ENCODE results near the gene PLCD4.

The PLCD4 gene

DNA sequence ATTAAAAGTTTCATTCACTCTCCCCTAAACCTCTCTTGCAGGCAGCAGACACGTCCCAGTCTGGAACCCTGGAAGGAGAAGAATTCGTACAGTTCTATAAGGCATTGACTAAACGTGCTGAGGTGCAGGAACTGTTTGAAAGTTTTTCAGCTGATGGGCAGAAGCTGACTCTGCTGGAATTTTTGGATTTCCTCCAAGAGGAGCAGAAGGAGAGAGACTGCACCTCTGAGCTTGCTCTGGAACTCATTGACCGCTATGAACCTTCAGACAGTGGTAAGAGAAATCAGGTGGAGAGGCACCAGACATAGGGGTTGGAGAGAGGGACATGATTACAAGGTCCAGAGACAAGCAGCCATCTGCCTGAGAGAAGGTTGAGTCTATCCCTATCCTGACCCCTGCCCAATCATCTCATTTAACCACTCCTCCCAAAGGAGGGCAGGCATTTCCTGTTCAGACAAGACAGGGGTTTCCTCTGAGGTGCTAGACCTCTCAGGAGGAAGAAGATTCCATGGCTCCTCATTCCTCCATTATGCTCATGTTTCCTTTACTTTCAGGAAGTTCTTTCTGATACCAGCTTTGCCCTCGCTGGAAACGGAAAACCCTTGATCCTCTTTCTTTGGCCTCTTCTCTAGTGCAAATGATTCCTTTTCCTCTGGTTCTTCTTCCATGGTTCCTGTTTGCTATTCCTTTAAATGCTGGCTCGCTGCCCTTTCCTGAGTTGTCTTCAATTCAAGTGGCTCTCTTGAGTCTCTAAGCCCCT is 15.1 kb downstream of the PLCD4 start:
- DNase-seq: no peak

DNA sequence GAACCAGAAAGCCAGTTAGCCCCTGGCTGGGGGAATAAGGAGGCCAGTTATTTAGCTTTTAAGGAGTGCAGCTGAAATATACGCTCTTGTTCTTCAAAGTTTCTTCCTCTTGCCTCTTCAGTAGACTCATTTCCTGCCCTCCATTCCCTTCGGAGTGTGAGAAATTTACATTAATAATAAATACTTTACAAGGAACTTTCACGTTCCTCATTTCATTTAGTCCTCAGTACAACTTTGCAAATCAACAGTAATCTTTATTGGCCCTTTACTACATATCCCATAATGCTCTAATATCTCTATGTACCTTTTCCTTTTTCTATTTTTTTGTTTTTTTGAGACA is 15.6 kb downstream of the PLCD4 start:
- DNase-seq: no peak

DNA sequence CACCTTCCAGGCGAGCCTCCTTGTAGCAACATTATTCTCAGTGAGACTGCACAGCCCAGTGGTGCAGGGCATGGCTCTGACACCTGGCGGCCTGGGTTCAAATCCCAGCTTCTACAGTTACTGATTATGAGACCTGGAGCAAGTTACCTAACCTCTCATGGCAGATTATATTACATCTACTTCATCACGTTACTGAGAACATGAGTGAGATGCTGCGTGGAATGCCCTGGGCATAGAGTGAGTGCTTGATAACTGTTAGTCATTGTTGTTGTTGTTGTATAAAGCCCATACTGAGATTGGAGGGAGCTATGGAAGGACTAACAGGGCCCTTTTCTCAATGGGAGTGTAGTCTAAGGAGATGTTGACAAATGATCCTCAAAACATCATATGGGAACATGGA is 18.7 kb downstream of the PLCD4 start:
- DNase-seq: no peak

DNA sequence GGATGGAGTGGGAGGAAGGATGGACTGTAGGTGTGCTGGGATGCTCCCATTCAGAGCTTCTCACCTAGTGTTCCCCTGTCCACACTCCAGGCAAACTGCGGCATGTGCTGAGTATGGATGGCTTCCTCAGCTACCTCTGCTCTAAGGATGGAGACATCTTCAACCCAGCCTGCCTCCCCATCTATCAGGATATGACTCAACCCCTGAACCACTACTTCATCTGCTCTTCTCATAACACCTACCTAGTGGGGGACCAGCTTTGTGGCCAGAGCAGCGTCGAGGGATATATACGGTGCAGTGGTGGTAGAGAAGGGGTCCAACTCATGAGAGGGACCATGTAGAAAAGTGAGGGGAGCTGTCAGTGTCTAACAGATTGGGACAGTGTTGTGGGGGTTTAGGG is 20.2 kb downstream of the PLCD4 start:
- no peak for DNase-seq

DNA sequence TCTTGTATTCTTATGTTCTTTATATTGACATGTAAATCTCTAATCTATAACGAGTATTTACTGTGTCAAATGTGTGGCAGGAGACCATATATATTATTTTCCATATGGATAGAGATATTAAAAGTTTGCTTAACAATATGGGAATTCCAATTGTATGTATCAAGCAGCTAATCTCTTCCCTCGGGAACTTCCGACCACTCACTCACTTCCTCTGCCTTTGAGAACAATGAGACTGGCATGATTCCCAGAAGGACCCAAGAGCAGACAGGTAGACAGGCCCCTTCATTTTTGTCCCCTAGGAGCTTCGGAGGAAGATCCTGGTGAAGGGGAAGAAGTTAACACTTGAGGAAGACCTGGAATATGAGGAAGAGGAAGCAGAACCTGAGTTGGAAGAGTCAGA is 24.1 kb downstream of the PLCD4 start:
- DNase-seq: no peak

DNA sequence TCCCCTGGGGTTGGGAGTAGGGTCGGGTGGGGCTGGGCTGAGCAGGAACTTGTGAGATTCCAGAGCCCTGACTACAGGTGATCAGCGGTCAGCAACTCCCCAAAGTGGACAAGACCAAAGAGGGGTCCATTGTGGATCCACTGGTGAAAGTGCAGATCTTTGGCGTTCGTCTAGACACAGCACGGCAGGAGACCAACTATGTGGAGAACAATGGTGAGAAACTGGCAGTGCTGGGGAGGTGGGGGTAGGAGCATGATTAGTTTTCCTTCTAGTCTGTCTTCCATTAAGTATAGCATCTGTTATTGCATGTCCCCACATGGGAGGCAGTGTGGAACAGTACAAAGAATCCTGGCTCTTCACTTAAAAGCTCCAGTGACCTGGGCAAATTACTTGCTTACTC is 28.0 kb downstream of the PLCD4 start:
- DNase-seq: no peak

DNA sequence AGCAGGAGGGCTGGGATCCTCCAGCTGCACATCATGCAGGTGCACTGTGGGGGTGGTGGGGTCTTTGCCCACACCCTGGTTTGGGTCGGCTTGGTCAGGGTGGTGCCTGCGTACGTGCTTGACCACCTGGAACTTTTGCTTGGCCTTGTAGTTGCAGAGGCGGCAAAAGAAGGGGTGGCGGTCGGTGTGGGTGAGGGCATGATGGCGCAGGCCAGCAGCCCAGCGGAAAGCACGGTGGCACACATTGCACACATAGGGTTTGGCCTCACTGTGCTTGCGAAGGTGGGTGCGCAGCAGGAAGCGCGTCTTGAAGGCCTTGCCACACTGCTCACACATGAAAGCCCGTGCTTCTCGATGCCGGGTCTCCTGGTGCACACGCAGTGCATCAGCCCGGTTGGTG is 30.7 kb downstream of the PLCD4 start:
- DNase-seq: no peak

DNA sequence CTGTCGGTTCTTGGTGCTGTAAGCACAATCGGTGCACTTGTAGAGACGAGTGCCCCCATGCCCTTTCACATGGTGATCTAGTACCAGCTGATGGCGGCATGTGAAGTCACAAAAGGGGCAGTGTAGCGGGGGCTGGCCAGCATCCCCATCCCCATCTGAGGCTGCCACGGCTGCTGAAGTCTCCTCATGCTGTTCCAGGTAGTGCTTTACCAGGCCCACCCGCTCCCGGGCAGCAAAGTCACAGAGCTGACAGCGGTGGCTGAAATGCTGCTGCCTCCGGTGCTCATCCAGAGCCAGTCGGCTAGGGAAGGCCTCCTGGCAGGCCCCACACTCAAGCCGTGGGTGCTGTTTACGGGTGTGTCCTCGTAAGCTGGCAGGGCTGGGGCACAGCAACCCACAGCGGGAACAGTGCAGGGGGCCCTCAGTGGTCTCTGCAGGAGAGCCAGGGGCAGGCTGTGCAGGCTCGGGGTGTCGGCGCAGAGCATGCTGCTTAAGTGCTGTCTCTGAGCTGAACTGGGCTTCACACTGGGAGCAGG is 34.5 kb downstream of the PLCD4 start:
- no peak for DNase-seq

DNA sequence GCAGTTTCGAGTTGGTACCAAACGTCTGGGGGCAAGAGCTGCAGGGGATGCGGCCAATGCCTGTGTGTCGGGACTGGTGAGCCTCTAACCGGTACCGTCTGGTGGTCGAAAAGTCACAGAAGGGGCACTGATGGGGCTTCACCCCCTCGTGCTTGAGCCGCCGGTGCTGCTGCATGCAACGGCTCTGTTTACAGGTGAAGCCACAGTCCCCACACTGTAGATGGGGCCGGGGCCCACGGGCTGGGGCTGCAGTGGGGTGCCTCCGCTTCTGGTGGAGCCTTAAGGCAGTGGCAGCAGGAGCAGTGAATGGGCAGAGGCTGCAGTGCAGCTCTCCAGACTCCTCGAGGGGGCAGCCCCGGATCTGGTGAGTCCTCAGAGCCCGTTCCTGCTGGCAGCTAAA is 35.1 kb downstream of the PLCD4 start:
- DNase-seq: no peak

DNA sequence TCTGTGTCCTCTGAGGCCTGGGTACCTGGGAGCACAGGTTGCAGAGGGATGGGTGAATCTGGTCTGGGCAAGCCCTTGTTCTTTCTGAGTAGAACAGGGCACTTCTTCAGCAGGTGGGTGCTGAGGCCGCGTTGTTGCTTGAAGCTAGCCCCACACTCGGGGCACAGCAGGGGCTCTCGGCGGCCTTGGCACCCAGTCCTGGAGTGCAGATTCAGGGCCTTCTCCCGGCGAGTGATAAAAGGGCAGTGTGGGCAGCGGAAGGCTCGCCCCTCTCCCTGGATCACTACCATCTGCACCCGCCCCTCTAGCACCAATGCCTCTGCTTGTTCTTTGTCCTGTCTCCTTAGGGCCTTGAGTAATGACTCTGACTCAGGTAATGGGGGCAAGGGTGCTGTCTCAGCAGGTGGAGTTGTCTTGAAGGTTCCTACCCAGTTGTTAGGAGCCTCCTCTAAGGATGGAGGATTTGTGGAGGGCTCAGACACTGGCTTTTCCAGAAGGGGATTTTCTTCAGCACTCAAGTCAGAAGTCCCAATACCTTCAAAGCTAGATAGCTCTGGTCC is 36.1 kb downstream of the PLCD4 start:
- no peak for DNase-seq

DNA sequence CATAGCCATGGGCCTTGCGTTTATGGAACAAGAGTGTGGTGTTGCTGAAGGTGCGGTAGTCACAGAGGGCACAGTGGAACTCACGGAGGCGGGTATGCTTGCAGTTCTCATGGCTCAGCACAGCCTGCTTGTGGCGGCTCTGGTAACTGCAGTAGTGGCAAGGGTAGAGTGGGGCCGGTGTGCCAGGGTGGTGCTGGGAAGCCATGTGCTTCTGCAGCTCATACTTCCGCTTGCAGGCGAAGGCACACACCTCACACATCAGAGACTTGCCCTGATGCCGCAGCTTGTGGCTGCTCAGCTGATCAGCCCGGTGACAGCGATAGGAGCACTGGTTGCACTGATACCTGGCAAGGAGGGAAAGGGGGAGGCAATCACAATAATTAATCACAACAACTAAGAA is 37.0 kb downstream of the PLCD4 start:
- no peak for DNase-seq

DNA sequence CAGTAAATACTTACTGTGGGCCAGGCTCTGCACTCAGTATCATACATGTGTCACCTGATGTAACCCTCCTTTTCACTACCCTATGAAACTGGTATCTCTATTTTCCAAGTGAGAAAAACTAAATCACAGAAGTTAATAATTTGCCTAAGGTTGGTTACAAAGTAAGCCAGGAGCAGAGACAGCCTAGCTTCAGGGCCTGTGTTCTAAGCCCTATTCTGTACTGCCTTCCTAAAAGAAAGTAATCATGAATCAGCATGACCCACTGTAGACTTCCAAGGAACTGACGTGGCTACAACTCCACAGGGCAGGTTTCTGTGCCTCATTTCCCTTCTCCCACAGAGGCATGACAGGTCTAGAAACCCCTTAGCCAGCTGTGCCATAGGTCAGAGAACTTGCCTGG is 37.4 kb downstream of the PLCD4 start:
- DNase-seq: no peak

DNA sequence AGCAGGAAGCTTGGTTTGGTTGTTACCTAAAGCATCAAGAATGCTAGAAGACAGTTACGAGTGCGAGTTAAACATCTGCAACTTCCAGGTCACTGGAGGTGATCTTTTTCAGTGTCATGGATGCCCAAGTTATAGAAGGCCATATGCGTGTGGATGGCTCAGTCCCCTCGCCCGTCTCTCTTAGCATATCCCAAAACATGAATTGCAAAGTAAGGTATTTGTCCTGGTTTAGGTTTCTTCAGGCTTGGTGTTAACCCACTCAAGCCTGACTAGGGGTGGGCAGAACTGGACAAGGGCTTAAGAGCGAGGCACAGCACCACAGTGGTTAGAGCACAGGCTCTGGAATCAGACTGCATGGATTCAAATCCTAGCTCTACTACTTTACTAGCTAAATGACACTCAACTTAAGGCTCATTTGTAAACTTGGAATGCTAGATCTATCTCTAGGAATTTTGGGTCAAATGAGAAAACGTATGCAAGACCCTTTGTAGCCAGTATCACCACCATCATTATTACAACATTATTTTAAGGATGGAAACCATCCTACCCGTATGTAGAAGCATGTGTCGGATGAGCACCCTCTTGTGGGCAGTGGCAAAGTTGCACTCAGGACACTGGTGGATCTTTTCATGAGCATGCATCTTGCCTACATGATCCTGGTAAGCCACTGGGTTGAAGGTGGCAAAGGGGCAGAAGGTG is 40.5 kb downstream of the PLCD4 start:
- DNase-seq: peak; percentile 19

DNA sequence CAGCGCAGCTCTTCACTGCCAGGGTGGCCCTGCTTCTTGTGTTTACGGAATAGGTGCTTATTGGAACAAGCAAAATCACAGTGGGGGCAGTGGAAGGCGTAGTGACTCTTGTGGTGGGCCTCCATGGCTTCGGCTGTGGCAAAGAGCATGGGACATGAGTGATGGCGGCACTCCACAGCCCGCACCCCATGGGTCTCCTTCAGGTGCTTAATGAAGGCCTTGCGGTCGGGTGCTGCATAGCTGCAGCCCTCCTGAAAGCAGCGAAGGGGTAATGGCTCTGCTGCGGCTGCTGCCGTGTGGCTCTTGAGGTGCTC is 41.0 kb downstream of the PLCD4 start:
- DNase-seq: no peak

DNA sequence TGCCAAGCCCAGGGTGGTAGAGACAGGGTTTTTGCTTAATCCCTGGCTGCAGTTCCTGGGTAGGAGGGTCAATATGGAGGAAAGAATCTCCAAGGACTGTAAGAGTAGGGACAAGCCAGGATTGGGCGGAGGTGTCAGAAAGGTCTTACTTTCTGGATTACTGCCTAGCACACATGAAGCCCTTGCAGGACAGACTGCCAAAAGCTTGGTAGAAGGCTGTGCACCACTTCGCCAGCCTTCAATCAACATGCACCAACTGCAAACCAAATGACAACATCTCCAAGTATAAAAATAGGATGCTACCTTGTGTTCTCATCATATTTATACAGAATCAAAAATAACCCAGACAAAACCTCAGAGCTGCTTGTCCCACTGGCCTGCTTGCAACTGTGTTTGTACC is 48.1 kb downstream of the PLCD4 start:
- DNase-seq: no peak

DNA sequence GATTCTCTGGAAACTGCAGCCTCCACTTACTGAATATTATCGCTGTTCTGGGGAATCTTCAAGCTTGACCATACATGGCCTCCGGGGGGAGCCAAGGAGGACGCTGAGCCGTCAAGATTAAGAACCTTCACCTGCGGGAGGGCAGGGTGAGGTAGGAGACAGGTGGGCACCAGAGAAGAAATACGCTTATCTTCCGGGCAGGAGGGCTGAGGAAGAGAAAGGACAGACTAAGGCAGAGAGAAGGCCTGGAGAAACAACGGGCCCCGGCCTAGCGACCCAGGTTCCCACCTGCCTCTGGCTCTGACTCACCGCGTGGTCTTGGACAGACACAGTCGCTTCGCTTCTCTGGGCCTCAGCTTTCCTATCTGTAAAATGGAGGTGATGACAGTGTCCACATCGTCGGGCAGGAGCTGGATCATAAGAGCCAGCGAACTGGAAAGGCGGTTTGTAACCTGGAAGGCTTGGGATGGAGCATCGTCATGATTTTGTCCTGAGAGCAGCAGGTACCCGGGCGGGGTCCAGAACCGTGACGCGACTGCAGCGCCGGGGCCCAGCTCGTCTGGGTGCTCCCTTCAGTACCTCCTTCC is 51.1 kb downstream of the PLCD4 start:
- DNase-seq: peak; percentile 20

DNA sequence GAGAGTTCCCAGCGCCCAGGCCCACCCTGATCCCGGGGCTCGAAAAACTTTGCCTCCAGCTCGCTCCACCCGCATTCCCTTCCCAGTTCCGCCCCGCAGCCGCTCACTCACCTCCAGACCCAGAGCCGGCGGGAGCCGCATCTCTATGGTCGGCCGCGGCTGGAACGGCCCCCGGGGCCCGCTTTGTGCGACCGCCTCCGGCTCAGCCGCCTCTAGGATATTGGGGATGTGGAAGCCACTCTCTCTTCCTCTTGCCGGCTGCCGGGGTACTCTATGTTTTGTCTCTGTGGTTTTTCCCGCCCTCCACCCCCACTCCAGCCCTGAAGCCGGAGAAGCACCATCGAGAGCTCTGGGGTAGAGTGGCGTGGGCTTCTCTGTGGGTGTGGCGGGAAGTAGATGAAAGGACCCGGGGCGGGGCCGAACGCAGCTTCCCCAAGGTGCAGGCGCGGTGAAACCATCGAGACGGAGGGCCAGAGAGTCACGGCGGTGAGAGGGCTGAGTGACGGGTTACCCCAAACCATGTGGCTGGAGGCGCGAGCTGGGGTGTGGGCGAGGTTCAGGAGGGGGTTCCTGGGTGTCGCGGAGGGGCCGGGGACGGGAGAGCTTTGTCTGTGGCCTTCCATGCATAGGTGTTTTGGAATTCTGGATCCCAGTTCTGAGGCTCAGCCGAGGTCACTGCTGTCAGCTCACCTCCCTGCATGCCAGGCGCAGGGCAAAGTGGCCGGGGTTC is 51.7 kb downstream of the PLCD4 start, which contains the start of the genes BCS1L and ZNF142:
TSS of gene BCS1L (plus strand) at position 426 of the 730 bp plus-strand sequence. CDS start 1,305 bp downstream, outside the sequence.
TSS of gene ZNF142 (minus strand) at position 366 of the 730 bp plus-strand sequence. CDS start 3,194 bp downstream, outside the sequence.
- peak; percentile 92 for DNase-seq

DNA sequence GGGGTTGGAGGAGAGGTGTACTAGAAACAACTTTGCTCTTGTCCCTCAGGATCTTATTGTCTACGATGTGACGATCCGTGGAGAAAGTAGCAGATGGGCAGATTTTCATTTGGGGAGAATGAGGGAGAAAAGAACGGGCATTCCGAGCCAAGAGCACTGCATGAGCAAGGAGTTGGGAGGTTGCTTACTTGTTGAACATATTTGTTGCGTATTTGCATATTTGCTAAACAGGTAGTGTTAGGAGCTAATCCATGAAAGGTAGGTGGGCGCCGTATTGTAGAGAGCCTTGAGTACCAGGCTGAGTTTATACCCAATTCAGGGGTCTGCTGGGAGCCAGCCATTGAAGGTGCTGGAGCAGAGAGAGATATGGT is 52.3 kb downstream of the PLCD4 start:
- no peak for DNase-seq

DNA sequence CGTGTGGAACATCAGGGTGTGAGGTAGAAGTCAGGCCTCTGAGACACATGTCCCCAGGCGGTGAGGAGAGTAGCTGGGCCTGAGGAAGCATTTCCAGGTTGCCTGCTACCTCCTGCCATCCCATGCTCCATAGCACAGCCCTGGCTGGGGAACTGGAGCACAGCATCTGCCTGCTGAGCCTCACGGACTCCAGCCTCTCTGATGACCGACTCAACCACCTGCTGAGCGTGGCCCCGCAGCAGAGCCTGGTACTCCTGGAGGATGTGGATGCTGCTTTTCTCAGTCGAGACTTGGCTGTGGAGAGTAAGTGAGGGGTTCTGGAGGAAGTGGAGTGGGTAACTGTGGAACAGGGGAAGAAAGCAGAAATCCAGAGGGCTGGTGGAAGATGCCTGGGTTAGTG is 54.7 kb downstream of the PLCD4 start:
- DNase-seq: no peak

DNA sequence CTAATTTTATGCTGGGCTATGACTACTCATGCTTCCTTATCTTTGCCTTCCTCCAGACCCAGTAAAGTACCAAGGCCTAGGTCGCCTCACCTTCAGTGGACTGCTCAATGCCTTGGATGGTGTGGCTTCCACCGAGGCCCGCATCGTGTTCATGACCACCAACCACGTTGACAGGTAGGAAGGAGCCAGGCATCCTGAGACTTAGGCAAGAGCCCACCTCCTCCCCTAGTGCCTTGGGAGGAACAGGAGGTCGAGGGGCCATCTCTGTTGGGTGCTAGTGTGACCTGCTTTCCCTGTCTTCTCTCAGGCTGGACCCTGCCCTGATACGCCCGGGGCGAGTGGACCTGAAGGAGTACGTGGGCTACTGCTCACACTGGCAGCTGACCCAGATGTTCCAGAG is 55.1 kb downstream of the PLCD4 start:
- no peak for DNase-seq

DNA sequence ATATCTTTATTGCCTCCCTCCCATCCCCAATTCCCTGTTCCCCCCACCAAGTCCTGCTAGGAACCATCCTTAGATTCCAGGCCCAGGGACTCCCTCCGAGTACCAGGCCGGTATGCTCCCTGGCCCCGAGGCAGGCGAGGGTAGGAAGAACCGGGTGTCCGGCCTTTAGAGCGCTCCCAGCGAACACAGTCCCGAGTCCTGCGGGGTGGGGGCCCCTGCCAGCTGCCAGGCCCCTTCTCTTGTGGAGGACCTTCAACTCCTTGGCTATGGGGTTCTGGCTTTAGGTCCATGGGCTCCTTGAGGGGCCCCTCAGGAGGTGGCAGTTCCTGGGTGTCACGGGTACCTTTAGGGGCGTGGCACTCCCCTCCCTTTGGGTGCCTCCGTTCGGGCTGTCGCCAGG is 56.2 kb downstream of the PLCD4 start:
- DNase-seq: no peak

DNA sequence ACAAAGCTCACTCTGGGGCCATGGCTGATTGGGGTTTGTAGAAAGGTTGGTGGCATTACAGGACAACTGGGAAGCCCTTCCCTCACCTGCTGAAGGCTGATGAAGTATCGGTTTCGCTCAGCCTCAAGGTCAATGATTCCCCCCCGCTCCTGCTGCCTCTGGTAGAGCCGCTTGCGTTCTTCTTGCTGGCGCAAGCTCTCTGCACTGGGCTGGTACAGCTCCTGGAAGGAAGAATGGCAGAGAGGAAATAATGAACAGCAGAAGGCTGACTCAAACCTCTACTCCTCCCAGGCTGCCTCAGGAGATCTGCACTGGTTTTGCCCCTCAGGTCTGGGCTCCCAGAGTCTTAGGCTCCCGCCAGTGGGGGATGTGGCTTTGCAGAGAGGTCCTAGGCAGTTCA is 57.0 kb downstream of the PLCD4 start:
- no peak for DNase-seq

DNA sequence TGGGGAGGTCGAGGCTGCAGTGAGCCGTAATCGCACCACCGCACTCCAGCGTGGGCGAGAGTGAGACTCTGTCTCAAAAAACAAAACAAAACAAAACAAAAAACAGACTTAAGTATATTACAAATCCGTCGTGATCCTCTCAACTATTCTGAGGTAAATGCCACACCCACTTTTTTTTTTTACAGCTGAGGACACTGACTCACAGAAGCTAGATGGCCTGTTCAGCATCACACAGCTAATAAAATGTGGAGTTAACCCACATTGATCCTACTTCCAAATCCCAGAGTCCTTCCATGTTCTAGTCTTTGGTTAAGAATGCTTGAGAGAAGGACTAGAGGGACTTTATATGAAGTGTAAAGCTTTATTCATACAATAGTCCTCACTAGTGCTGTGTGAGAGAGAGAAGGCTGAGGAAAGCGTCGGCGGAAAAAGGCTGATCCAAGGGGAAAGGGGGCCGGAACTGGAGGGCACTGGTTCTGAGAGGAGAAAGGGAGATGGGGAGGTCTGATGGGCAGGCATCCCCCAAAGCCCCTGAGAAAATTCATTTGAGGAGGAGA is 63.5 kb downstream of the PLCD4 start:
- DNase-seq: peak; percentile 38
